ENCODE results near the gene DAND5. TPM values are rescaled to one million over a fixed set of nuclear protein-coding genes. Genes with fewer than 3 reads are reported as not detected.
"Not testable (repeated sequence)": the region's sequence is repeated elsewhere in the genome, so short reads cannot be mapped to it uniquely, and the experiment has no call there.

DAND5 gene
- total RNA-seq, 1 donor from 2014 or later, result not detected

DNA sequence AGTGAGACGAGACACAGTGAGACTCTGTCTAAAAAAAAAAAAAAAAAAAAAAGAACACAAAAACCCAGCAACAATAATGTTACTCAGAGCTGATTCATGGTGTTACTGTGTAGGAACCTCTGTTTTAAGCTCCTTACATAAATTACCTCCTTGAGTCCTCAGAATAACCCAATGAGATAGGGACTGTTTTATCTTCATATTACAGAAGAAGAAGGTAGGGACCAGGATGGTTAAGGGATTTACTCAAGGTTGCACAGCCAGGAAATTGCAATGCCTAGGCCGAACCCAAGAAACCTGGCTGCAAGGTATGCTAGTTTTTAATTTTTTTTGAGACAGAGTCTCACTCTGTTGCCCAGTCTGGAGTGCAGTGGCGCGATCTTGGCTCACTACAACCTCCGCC lies 1.5 kb upstream of the DAND5 start:
- Mint-ChIP-seq H3K9me3 (no peaks in the 10 kb centered on the region), H3K27ac (no peak overlapping the region), H3K36me3 (no peaks in the 10 kb centered on the region), H3K27me3 (ENCODE audit: low read depth) (peaks cover 4% of the 10 kb centered on the region), H3K4me3 (no peak overlapping the region), H3K4me1 (peaks cover 8% of the 10 kb centered on the region)
- DNase-seq (ENCODE audit: low spot score in 2 of 2, unreplicated experiment in 2 of 2), result no peak
- TF ChIP-seq, protein P1, sequence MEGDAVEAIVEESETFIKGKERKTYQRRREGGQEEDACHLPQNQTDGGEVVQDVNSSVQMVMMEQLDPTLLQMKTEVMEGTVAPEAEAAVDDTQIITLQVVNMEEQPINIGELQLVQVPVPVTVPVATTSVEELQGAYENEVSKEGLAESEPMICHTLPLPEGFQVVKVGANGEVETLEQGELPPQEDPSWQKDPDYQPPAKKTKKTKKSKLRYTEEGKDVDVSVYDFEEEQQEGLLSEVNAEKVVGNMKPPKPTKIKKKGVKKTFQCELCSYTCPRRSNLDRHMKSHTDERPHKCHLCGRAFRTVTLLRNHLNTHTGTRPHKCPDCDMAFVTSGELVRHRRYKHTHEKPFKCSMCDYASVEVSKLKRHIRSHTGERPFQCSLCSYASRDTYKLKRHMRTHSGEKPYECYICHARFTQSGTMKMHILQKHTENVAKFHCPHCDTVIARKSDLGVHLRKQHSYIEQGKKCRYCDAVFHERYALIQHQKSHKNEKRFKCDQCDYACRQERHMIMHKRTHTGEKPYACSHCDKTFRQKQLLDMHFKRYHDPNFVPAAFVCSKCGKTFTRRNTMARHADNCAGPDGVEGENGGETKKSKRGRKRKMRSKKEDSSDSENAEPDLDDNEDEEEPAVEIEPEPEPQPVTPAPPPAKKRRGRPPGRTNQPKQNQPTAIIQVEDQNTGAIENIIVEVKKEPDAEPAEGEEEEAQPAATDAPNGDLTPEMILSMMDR (IDR thresholded peaks at IDR 0.05; ENCODE audit: unreplicated experiment), result no peak

DNA sequence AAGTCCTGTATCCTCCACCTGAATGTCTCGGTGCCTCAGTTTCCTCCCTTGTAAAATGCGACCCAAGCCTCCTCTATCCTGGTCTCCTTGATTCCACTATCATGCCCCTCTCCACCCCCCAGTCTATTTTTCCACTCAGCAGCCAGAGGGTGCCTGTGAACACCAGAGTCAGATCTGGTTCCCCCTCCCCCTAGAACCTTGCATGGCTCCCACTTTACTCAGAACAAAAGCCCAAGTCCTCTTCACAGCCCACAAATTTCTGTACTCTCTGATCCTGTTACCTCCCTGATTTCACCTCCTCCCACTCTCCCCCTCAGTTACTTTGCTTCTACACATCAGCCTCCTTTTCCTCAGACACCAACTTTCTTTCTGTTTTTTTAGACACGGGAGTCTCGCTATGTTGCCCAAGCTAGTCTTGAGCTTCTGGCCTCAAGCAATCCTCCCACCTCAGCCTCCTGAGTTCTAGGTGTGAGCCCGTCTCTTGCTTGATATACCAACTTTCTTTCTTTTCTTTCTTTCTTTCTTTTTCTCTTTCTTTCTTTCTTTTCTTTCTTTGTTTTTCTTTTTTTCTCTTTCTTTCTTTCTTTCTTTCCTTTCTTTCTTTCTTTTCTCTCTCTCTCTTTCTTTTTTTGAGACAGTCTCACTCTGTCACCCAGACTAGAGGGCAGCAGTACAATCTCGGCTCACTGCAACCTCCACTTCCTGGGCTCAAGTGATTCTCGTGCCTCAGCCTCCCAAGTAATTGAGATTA lies 869 bp downstream of the DAND5 start:
- Mint-ChIP-seq H3K36me3 (no peaks in the 10 kb centered on the region), H3K4me1 (peaks cover 3% of the 10 kb centered on the region), H3K4me3 (no peak overlapping the region), H3K27me3 (ENCODE audit: low read depth) (peaks cover 12% of the 10 kb centered on the region), H3K27ac (peak overlapping the region; percentile 2), H3K9me3 (no peaks in the 10 kb centered on the region)
- TF ChIP-seq, protein P1 (IDR thresholded peaks at IDR 0.05; ENCODE audit: unreplicated experiment), result no peak
- no peak for DNase-seq (ENCODE audit: low spot score in 2 of 2, unreplicated experiment in 2 of 2)

DNA sequence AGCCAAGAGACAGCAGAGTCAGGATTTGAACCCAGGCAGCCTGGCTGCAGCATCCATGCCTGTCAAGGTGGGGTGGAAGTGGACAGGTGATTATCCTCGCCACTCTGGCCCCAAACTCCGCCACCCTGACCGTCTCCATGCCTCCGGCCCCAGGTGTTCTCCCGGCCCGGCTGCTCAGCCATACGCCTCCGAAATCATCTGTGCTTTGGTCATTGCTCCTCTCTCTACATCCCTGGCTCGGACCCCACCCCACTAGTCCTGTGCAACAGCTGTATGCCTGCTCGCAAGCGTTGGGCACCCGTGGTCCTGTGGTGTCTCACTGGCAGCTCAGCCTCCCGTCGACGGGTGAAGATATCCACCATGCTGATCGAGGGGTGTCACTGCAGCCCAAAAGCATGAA lies 3.9 kb downstream of the DAND5 start:
- TF ChIP-seq, protein P1 (IDR thresholded peaks at IDR 0.05; ENCODE audit: unreplicated experiment), result no peak
- H3K27ac Mint-ChIP-seq, result no peak overlapping the region
- no peaks in the 10 kb centered on the region for H3K9me3 Mint-ChIP-seq
- H3K4me3 Mint-ChIP-seq, result no peak overlapping the region
- no peak for DNase-seq (ENCODE audit: low spot score in 2 of 2, unreplicated experiment in 2 of 2)
- no peaks in the 10 kb centered on the region for H3K36me3 Mint-ChIP-seq
- H3K4me1 Mint-ChIP-seq, result peaks cover 2% of the 10 kb centered on the region
- peaks cover 17% of the 10 kb centered on the region for H3K27me3 Mint-ChIP-seq (ENCODE audit: low read depth)

DNA sequence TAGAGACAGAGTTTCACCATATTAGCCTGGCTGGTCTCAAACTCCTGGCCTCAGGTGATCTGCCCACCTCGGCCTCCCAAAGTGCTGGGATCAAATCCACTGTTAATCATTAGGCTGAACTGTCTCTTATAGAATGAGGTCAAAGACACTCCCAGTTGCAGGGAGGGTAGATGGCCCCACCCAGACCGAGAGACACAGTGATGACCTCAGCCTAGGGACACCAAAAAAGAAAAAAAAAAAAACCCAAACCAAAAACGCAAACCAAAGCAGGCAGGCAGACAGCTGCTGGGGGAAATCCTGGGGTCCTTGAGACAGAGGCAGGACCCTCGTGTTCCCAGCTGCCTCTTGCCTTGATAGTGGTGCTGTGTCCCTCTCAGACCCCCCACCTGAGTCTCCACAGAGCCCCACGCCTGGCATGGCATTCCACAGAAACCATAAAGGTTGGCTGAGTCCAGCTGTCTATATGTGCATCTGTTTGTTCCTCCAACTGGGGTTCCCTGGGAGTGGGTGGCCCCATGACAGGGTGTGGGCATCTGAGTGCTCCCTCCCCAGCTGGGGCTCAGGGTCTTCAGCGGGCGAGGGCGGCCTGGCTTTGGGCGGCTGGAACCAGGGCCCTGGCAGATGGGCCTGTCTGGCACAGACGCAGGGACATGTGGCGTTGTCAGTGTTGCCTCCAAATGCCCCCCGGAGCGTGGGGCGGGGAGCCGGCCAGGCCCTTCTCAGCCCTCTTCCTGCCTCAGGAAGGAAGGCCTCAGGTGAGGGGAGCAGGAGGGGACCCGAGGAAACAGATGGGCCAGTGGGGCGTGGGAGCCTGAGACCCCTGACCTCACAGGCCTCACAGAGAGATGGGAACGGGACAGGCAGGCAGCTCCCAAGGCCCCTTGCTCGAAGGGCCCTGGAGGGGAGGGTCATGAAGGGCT lies 5.2 kb downstream of the DAND5 start:
- TF ChIP-seq, protein P1 (IDR thresholded peaks at IDR 0.05; ENCODE audit: unreplicated experiment), result no peak
- H3K9me3 Mint-ChIP-seq, result no peaks in the 10 kb centered on the region
- peaks cover 20% of the 10 kb centered on the region for H3K27me3 Mint-ChIP-seq (ENCODE audit: low read depth)
- H3K4me1 Mint-ChIP-seq, result no peaks in the 10 kb centered on the region
- no peak overlapping the region for H3K4me3 Mint-ChIP-seq
- H3K27ac Mint-ChIP-seq, result no peak overlapping the region
- no peaks in the 10 kb centered on the region for H3K36me3 Mint-ChIP-seq
- DNase-seq (ENCODE audit: low spot score in 2 of 2, unreplicated experiment in 2 of 2), result no peak

DNA sequence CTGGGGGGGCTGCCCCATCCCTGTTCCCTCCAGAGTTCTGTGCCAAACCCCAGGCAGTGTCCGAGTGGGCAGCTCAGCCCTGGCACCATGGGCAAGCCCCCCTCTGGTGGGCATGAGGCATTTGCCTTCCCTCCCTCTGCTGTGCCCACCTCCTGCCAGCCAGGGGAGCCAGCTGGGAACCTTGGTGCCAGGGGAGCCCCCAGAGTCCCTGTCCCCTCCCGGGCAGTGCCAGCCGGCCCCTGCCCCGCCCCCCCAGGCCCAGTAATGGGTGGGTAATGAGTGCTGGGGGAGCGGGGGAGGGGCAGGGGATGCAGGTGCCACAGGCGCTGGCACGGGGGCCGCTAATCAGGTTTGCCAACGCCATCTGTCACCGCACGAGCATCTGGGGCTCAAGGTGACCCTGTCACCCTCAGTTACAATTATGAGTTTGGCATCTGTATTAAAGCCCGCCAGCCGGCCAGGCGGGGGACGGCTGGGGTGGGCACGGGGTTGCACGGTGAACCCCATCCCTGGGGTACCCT lies 5.9 kb downstream of the DAND5 start:
- TF ChIP-seq, protein P1 (IDR thresholded peaks at IDR 0.05; ENCODE audit: unreplicated experiment), result no peak
- H3K27ac Mint-ChIP-seq, result no peak overlapping the region
- H3K4me1 Mint-ChIP-seq, result no peaks in the 10 kb centered on the region
- DNase-seq (ENCODE audit: low spot score in 2 of 2, unreplicated experiment in 2 of 2), result no peak
- peaks cover 18% of the 10 kb centered on the region for H3K27me3 Mint-ChIP-seq (ENCODE audit: low read depth)
- no peaks in the 10 kb centered on the region for H3K9me3 Mint-ChIP-seq
- H3K4me3 Mint-ChIP-seq, result no peak overlapping the region
- no peaks in the 10 kb centered on the region for H3K36me3 Mint-ChIP-seq

DNA sequence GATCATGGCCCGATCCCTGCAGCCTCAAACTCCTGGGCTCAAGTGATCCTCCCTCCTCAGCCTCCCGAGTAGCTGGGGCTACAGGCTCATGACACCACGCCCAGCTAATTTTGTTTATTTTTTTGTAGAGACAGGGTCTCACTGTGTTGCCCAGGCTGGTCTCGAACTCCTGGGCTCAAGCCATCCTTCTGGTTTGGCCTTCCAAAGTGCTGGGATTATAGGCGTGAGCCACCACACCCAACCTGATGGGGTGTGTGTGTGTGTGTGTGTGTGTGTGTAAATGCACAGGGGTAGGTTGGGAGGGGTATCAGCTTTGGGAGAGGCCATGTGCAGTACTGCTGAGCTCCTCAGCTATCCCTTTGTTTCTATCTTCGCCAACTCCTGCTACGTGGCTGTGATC lies 6.7 kb downstream of the DAND5 start:
- H3K27me3 Mint-ChIP-seq (ENCODE audit: low read depth), result peaks cover 20% of the 10 kb centered on the region
- H3K36me3 Mint-ChIP-seq; H3K4me1 Mint-ChIP-seq; DNase-seq (ENCODE audit: low spot score in 2 of 2, unreplicated experiment in 2 of 2); H3K27ac Mint-ChIP-seq; H3K9me3 Mint-ChIP-seq; H3K4me3 Mint-ChIP-seq: not testable (repeated sequence)
